ENCODE results near the gene NEMF.

NEMF gene

DNA sequence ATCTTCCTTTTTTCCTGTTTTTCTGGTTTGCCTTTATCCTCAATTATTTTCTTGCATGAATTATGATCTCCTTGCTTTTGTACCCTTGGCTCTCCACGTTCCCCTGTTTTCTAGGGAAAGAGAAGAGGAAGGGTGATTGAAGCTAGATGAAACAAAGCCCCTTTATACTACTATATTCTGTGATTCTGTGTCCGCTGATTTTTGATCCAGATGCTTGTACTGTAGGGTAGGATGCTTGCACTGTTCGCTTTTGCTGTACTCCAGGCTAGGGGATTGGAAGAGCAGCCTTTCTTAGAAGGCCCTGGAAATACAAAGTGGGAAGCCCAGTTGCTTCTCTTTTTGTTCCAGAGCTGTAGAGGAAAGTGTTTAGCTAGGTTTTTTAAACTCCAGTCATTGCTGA is 119.7 kb downstream of the NEMF start:
- DNase-seq, result no peak

Measured in DMS153 (cell line).